ENCODE data around the gene CCDC85C. TPM values are rescaled to one million over a fixed set of nuclear protein-coding genes. Genes with fewer than 3 reads are reported as not detected.

The CCDC85C gene
- total and polyA plus RNA-seq, 8 donors = 10.5 to 28.6 (median 15.9) TPM

DNA sequence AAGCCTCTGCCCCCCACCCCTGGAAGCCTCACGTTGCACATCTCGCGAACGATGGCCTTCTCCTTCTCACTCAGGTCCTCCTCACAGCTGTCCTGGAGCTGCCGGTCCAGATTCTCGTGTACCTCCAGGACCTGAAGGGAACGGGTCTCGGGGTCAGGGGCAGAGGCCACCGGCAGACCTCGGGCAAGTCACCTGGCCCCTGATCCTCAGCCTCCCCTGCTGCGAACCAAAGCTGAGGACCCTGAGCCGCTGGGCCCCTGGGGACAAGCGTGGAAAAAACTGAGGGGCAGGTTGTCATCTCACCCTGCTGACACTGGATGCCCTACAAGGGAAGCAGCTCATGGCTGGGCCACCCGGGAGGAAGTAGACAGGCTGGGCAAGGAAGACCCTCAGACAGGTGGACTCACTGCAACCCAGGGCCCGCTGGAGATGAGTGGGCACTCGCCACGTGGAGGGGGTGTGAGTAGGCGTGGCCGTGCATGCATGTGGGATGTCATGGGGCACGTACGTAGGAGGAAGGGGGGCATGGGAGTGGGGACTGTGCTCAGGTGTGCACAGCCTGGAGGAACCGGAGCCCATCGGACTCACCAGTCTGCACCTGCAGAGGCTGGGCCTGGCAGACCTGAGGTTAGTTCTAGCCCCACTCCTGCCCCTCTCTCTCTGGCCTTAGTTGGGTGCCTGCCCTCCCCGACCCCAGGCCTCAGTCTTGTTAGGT, 87.7 kb downstream of the CCDC85C start:
- TF ChIP-seq CTCF (IDR thresholded peaks at IDR 0.05) = no peak
- no peak for TF ChIP-seq POLR2A (IDR thresholded peaks at IDR 0.05)
- no peak for TF ChIP-seq EP300 (IDR thresholded peaks at IDR 0.05)
- no peak for TF ChIP-seq POLR2AphosphoS5 (IDR thresholded peaks at IDR 0.05)
- 73 to 83% (median 79%) methylated on average over 10 to 24 of the region's 24 CpGs for WGBS, 5 donors

GRCh38 chr14:99515301-99516155, 88.5 kb downstream of the CCDC85C start:
- no peaks in the 10 kb centered on the region for H3K27me3 ChIP-seq
- no peak overlapping the region for H3K27ac ChIP-seq
- DNase-seq = peak in 1 of 2 donors; percentile 15
- WGBS, 5 donors = 83 to 89% (median 88%) methylated on average over 20 to 27 of the region's 27 CpGs
- no peaks in the 10 kb centered on the region for H3K9me3 ChIP-seq
- no peak for TF ChIP-seq CTCF (IDR thresholded peaks at IDR 0.05)
- TF ChIP-seq POLR2A (IDR thresholded peaks at IDR 0.05) = no peak
- no peak for TF ChIP-seq EP300 (IDR thresholded peaks at IDR 0.05)
- TF ChIP-seq POLR2AphosphoS5 (IDR thresholded peaks at IDR 0.05) = no peak
- intact Hi-C loops (cut with DNase I; ENCODE audit: low total_unique reads) = loop anchor here (5.0 kb wide), 1 partner anchor 117 kb away; no protein-coding TSS in a partner anchor
- peaks cover 0 to 66% (median 55%) of the 10 kb centered on the region in 4 donors for H3K36me3 ChIP-seq
- H3K4me3 ChIP-seq = no peak overlapping the region
- H3K4me1 ChIP-seq = peaks cover 10 to 36% (median 17%) of the 10 kb centered on the region in 4 donors

More for the DNA sequence above, 87.7 kb downstream of the CCDC85C start:
- Histone ChIP-seq H3K36me3 (peaks cover 0 to 58% (median 52%) of the 10 kb centered on the region in 4 donors), H3K4me1 (peaks cover 10 to 32% (median 17%) of the 10 kb centered on the region in 4 donors), H3K4me3 (no peak overlapping the region), H3K9me3 (no peaks in the 10 kb centered on the region), H3K27me3 (no peaks in the 10 kb centered on the region), H3K27ac (no peak overlapping the region)
- no peak for DNase-seq
- intact Hi-C loops (cut with DNase I; ENCODE audit: low total_unique reads) = loop anchor here (5.0 kb wide), 1 partner anchor 116 kb away; no protein-coding TSS in a partner anchor

- intact Hi-C loops (cut with DNase I; ENCODE audit: low total_unique reads) = loop anchor here (5.0 kb wide), 1 partner anchor 118 kb away; no protein-coding TSS in a partner anchor
- WGBS, 5 donors = 80 to 93% (median 88%) methylated on average over 12 to 20 of the region's 20 CpGs
- no peaks in the 10 kb centered on the region for H3K27me3 ChIP-seq
- TF ChIP-seq POLR2AphosphoS5 (IDR thresholded peaks at IDR 0.05) (no peak), POLR2A (IDR thresholded peaks at IDR 0.05) (no peak), CTCF (IDR thresholded peaks at IDR 0.05) (no peak), EP300 (IDR thresholded peaks at IDR 0.05) (no peak)
- no peak overlapping the region for H3K27ac ChIP-seq
- H3K36me3 ChIP-seq = peaks cover 5 to 74% (median 62%) of the 10 kb centered on the region in 4 donors
- H3K4me1 ChIP-seq = peaks cover 10 to 37% (median 17%) of the 10 kb centered on the region in 4 donors
- no peak overlapping the region for H3K4me3 ChIP-seq
- no peaks in the 10 kb centered on the region for H3K9me3 ChIP-seq
- no peak for DNase-seq
These were observed 89.3 kb downstream of the CCDC85C start for GRCh38 chr14:99514552-99515300.
